DND-41 (cell line): ENCODE measurements around the gene RALGAPA2.

ENCODE experiments used
- ATAC-seq: fragments of 200-7000 bp; cut with Tn5 transposase; 3 replicates; pipeline ENCODE4 v1.9.1; 2021; ENCODE audit warnings: low read depth; ENCODE audit not compliant: insufficient read depth
- DNase-seq: peaks from one replicate; pipeline ENCODE4 v3.0.0-alpha.2; 2020
- H2AFZ ChIP-seq: 2 replicates; pipeline ENCODE4 v1.6.0; 2012; ENCODE audit warnings: low read depth, low read length
- H3K27ac ChIP-seq: 2 replicates; pipeline ENCODE4 v1.5.1; 2012; ENCODE audit warnings: low read length, inconsistent platforms
- H3K27me3 ChIP-seq: fragments of 200-600 bp; sonication (generic); 2 replicates; pipeline ENCODE4 v1.6.0; 2012; ENCODE audit warnings: low read length, mild to moderate bottlenecking, inconsistent platforms; ENCODE audit not compliant: insufficient read depth, poor library complexity
- H3K36me3 ChIP-seq: 2 replicates; pipeline ENCODE4 v1.5.1; 2012; ENCODE audit warnings: low read length, inconsistent platforms; ENCODE audit not compliant: insufficient read depth
- H3K4me1 ChIP-seq: 2 replicates; pipeline ENCODE4 v1.5.1; 2012; ENCODE audit warnings: mild to moderate bottlenecking, low read length; ENCODE audit not compliant: insufficient read depth
- H3K4me2 ChIP-seq: 2 replicates; pipeline ENCODE4 v1.6.0; 2012; ENCODE audit warnings: mild to moderate bottlenecking, moderate library complexity, low read length, inconsistent platforms; ENCODE audit not compliant: insufficient read depth
- H3K4me3 ChIP-seq, 2 experiments: fragments of 200-600 bp in 1 of 2; shearing (Covaris generic) in 1 of 2; 2 replicates each; pipeline ENCODE4 v1.5.1; 2012 to 2016; ENCODE audit warnings: inconsistent platforms in 2 of 2, low read length in 2 of 2, mild to moderate bottlenecking in 2 of 2, low read depth in 1 of 2, moderate library complexity in 1 of 2
- H3K79me2 ChIP-seq: 2 replicates; pipeline ENCODE4 v1.6.0; 2012; ENCODE audit warnings: low read length, inconsistent platforms; ENCODE audit not compliant: insufficient read depth
- H3K9ac ChIP-seq: 2 replicates; pipeline ENCODE4 v1.6.0; 2012; ENCODE audit warnings: low read depth, mild to moderate bottlenecking, inconsistent platforms, low read length, moderate library complexity
- H3K9me3 ChIP-seq: 2 replicates; pipeline ENCODE4 v1.5.1; 2012; ENCODE audit warnings: low read length, moderate library complexity, mild to moderate bottlenecking, inconsistent platforms; ENCODE audit not compliant: insufficient read depth, severe bottlenecking
- H4K20me1 ChIP-seq: 2 replicates; pipeline ENCODE4 v1.6.0; 2012; ENCODE audit warnings: low read length; ENCODE audit not compliant: insufficient read depth
- EZH2 ChIP-seq: IDR thresholded peaks from 3 replicates; pipeline ENCODE4 v1.6.1; 2012; ENCODE audit warnings: borderline replicate concordance, low read depth, mild to moderate bottlenecking, moderate library complexity, low read length, inconsistent platforms; ENCODE audit not compliant: severe bottlenecking
- TF ChIP-seq, protein P1 (sequence below): IDR thresholded peaks from 2 replicates; pipeline ENCODE4 v1.5.1; 2012; ENCODE audit warnings: borderline replicate concordance, low read length, moderate library complexity, mild to moderate bottlenecking; ENCODE audit not compliant: poor library complexity, severe bottlenecking; ENCODE audit errors: extremely low read depth

The RALGAPA2 gene

DNA sequence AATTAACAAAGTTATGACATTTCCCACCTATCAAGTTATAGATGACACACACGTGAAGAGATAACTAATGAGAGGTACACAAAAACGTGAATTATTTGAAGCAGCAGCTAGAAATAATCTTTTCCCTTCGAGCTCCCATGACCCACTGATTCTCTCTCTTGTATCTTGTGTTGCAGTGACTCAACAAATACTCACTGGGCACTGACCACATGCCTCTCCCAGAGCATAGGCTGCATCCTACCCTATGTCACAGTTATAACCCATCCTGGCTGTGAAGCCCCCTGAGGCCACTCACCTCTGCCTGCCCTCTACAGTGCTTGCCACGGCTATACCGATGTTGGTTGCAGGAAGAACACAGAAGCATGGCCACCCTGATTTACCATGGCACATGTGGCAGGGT, 252.7 kb downstream of the RALGAPA2 start:
- Histone ChIP-seq H4K20me1 (no peaks in the 10 kb centered on the region), H3K27ac (no peak overlapping the region), H3K79me2 (no peaks in the 10 kb centered on the region), H2AFZ (no peak overlapping the region), H3K4me2 (no peak overlapping the region), H3K4me1 (no peaks in the 10 kb centered on the region), H3K4me3 (no peak overlapping the region), H3K9ac (no peak overlapping the region), H3K36me3 (no peaks in the 10 kb centered on the region), H3K27me3 (no peaks in the 10 kb centered on the region), H3K9me3 (no peaks in the 10 kb centered on the region)
- no peak for ATAC-seq
- TF ChIP-seq EZH2: no peak
- TF ChIP-seq, protein P1, sequence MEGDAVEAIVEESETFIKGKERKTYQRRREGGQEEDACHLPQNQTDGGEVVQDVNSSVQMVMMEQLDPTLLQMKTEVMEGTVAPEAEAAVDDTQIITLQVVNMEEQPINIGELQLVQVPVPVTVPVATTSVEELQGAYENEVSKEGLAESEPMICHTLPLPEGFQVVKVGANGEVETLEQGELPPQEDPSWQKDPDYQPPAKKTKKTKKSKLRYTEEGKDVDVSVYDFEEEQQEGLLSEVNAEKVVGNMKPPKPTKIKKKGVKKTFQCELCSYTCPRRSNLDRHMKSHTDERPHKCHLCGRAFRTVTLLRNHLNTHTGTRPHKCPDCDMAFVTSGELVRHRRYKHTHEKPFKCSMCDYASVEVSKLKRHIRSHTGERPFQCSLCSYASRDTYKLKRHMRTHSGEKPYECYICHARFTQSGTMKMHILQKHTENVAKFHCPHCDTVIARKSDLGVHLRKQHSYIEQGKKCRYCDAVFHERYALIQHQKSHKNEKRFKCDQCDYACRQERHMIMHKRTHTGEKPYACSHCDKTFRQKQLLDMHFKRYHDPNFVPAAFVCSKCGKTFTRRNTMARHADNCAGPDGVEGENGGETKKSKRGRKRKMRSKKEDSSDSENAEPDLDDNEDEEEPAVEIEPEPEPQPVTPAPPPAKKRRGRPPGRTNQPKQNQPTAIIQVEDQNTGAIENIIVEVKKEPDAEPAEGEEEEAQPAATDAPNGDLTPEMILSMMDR: no peak
- no peak for DNase-seq

DNA sequence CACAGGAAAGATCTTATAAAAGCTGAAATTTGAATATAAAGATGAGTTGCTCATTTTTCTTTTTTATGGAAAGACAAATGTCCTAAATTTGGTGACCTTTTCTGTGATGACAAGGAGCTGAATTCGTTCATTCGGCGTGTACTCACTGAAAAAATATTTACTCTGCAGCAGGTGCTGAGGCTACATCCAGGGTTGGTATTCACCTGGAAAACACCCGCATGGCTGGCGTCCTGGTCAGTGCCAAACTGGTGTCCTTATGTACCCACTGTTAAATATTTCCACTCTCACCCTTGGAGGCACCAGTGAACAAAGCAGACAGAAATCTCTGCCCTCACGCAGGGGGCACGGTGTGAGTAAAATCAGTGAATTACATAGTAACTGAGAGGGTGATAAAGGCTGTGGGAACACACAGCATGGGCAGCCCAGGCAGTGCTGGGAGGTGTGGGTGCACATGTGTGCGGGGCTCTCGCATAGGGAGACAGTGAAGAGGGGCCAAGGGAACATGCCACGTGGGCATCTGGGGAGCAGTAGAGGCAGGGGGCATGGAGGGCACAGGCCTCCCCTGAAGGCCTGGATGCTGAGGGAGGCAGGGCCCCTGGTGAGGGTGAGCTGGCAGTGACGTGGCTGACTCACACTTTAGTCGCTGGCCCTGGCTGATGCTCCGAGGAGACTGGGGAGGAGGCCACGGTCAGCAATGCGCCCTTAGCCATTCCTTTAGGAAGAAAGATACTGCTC, 254.9 kb downstream of the RALGAPA2 start:
- H3K9ac ChIP-seq: no peak overlapping the region
- no peaks in the 10 kb centered on the region for H3K9me3 ChIP-seq
- no peak overlapping the region for H2AFZ ChIP-seq
- no peak overlapping the region for H3K4me2 ChIP-seq
- H3K79me2 ChIP-seq: no peaks in the 10 kb centered on the region
- no peaks in the 10 kb centered on the region for H3K36me3 ChIP-seq
- no peak for DNase-seq
- no peaks in the 10 kb centered on the region for H3K27me3 ChIP-seq
- H3K4me3 ChIP-seq: no peak overlapping the region
- ATAC-seq: no peak
- no peak for TF ChIP-seq EZH2
- TF ChIP-seq, protein P1: no peak
- no peaks in the 10 kb centered on the region for H4K20me1 ChIP-seq
- no peak overlapping the region for H3K27ac ChIP-seq
- H3K4me1 ChIP-seq: no peaks in the 10 kb centered on the region

DNA sequence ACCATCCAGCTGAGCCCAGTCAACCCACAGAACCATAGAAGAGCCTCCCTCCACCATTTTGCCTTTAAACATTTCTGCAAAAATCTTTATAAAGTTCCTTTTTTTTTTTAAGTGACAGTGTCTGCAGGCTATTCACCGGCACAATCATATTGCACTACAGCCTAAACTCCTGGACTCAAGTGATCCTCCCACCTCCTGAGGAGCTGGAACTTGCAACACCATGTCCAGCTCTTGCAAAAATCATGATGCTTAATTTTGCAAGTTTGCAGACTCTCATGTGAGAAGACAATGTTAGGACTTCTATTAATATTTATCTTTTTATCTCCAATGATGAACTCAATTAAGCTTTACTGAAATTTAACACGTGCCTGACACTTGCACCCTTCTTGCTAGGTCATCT, 255.7 kb downstream of the RALGAPA2 start:
- H3K27me3 ChIP-seq: no peaks in the 10 kb centered on the region
- no peak overlapping the region for H3K9ac ChIP-seq
- ATAC-seq (no peak), DNase-seq (no peak)
- H4K20me1 ChIP-seq: no peaks in the 10 kb centered on the region
- H3K27ac ChIP-seq: no peak overlapping the region
- H3K4me2 ChIP-seq: no peak overlapping the region
- no peaks in the 10 kb centered on the region for H3K36me3 ChIP-seq
- H3K79me2 ChIP-seq: no peaks in the 10 kb centered on the region
- H2AFZ ChIP-seq: no peak overlapping the region
- no peak for TF ChIP-seq EZH2
- TF ChIP-seq, protein P1: no peak
- H3K9me3 ChIP-seq: no peaks in the 10 kb centered on the region
- H3K4me3 ChIP-seq: no peak overlapping the region
- no peaks in the 10 kb centered on the region for H3K4me1 ChIP-seq
